Thoracic aorta (tissue), 2 donors: ENCODE results near the gene AOPEP. TPM values are rescaled to one million over a fixed set of nuclear protein-coding genes. Genes with fewer than 3 reads are reported as not detected.

Source experiments
- ATAC-seq: fragments of 150-250 bp; one replicate; pipeline ENCODE4 v1.8.0; 2017; ENCODE audit warnings: low read depth; ENCODE audit not compliant: insufficient number of reproducible peaks, low FRiP score
- DNase-seq: peaks from one replicate; pipeline ENCODE4 v3.0.0-alpha.2; 2020; ENCODE audit warnings: low spot score
- H3K27ac ChIP-seq, 2 donors: fragments of 200-600 bp; sonication (generic); 1 replicate in 1 of 2; 2 replicates in 1 of 2; pipeline ENCODE4 v1.5.1; 2016; ENCODE audit warnings: mild to moderate bottlenecking in 2 of 2, moderate library complexity in 2 of 2
- H3K27me3 ChIP-seq: fragments of 200-600 bp; sonication (generic); replicated peaks from 2 replicates; pipeline ENCODE4 v1.6.0; 2016; ENCODE audit warnings: mild to moderate bottlenecking; ENCODE audit not compliant: insufficient read depth
- H3K36me3 ChIP-seq: fragments of 200-600 bp; sonication (generic); one replicate; pipeline ENCODE4 v1.5.1; 2016
- H3K4me1 ChIP-seq, 2 donors: fragments of 200-600 bp; sonication (generic); 1 replicate in 1 of 2; 2 replicates in 1 of 2; pipeline versions ENCODE4 v1.5.1 to v1.6.0; 2016; ENCODE audit warnings: low read depth in 2 of 2, mild to moderate bottlenecking in 1 of 2; ENCODE audit not compliant: control insufficient read depth in 1 of 2
- H3K4me3 ChIP-seq: fragments of 200-600 bp; sonication (generic); 2 replicates; pipeline ENCODE4 v1.5.1; 2016; ENCODE audit warnings: mild to moderate bottlenecking
- H3K9me3 ChIP-seq: fragments of 200-600 bp; sonication (generic); 2 replicates; pipeline ENCODE4 v1.5.1; 2016
- total RNA-seq, 2 donors: library from RNA; depleted of rRNA; stranded (reverse); fragments of >200 nt; gene quantifications; one replicate each; pipeline versions ENCODE4 v1.1.0 to v1.2.3, GENCODE V29; 2016
- TF ChIP-seq, protein P1 (sequence below): fragments of 200-600 bp; sonication (generic); IDR thresholded peaks from one replicate; pipeline ENCODE4 v1.5.1; 2019; ENCODE audit warnings: antibody characterized with exemption

AOPEP gene
- total RNA-seq, 2 donors from 2014 or later, result 494 to 668 TPM

DNA sequence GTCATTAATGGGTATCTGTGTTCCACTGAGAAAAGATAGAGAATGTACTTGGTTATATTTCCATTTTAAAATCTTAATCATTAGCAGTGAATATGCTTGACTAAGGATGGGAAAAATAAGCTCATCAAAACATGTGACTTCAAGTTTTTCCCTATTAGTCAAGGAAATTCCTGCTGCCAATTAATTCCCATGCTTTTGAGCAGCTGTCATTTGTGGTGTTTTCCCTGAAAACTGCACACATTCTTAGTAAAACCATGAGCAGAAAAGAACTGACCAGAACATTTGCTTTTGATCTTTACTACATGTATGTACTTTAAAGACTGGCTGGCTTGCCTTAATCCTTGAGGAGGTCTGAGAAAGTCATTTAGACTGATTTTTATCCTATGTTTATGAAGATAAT is 75.2 kb downstream of the AOPEP start:
- no peak for DNase-seq
- ATAC-seq, result no peak
- Histone ChIP-seq H3K4me1 (peaks cover 43 to 88% of the 10 kb centered on the region in 2 donors), H3K27ac (peak overlapping the region; percentile 96 to 98), H3K9me3 (no peaks in the 10 kb centered on the region), H3K4me3 (peak overlapping the region; percentile 51), H3K36me3 (no peaks in the 10 kb centered on the region), H3K27me3 (no peaks in the 10 kb centered on the region)
- TF ChIP-seq, protein P1, sequence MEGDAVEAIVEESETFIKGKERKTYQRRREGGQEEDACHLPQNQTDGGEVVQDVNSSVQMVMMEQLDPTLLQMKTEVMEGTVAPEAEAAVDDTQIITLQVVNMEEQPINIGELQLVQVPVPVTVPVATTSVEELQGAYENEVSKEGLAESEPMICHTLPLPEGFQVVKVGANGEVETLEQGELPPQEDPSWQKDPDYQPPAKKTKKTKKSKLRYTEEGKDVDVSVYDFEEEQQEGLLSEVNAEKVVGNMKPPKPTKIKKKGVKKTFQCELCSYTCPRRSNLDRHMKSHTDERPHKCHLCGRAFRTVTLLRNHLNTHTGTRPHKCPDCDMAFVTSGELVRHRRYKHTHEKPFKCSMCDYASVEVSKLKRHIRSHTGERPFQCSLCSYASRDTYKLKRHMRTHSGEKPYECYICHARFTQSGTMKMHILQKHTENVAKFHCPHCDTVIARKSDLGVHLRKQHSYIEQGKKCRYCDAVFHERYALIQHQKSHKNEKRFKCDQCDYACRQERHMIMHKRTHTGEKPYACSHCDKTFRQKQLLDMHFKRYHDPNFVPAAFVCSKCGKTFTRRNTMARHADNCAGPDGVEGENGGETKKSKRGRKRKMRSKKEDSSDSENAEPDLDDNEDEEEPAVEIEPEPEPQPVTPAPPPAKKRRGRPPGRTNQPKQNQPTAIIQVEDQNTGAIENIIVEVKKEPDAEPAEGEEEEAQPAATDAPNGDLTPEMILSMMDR, result no peak

DNA sequence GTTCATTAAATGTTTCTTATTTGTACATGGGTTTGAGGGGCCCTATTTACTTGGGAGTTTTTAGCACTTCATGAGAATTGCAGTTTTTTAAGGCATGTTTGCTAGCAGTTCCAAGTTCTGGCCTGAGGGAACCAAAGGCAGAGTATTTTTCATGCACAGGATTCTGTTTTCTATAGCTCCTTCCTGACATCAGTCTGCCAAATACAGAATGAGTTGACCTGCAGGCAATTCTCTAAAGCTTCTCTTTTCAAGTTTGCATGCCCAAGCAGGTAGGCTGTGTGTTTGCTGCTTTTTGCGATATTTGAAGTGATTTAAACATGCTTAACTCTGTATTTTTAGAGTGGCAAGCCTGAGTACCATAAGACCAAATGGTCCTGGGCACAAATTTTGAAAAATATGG is 75.8 kb downstream of the AOPEP start:
- no peaks in the 10 kb centered on the region for H3K36me3 ChIP-seq
- H3K4me3 ChIP-seq, result peak overlapping the region; percentile 51
- no peak for ATAC-seq
- no peaks in the 10 kb centered on the region for H3K9me3 ChIP-seq
- TF ChIP-seq, protein P1, result no peak
- H3K27me3 ChIP-seq, result no peaks in the 10 kb centered on the region
- peak overlapping the region; percentile 96 to 98 for H3K27ac ChIP-seq
- peaks cover 43 to 92% of the 10 kb centered on the region in 2 donors for H3K4me1 ChIP-seq
- no peak for DNase-seq

DNA sequence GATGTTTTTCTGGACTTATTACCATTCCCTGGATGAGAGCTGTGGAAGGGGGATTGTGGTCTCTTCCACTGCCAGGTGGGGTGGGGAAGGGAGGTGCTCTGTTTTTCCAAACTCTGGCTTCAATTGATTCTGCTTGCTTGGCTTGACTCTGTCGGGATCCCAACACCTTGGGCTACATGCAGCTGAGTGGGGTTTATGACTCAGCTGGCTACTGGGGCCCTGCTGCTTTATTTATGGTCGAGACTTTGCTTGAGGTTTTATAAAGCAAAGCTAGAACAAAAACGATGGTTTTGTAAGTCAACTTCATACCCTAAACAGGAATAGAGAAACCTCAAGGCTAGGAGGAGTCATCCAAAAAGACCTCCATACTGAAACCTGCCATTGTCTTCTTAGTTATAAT is 76.3 kb downstream of the AOPEP start:
- DNase-seq, result no peak
- ATAC-seq, result no peak
- Histone ChIP-seq H3K9me3 (no peaks in the 10 kb centered on the region), H3K4me1 (peaks cover 46 to 97% of the 10 kb centered on the region in 2 donors), H3K36me3 (no peaks in the 10 kb centered on the region), H3K4me3 (peak overlapping the region; percentile 51), H3K27ac (peak overlapping the region; percentile 96 to 98), H3K27me3 (no peaks in the 10 kb centered on the region)
- TF ChIP-seq, protein P1, result no peak

- Histone ChIP-seq H3K27me3 (no peaks in the 10 kb centered on the region), H3K36me3 (no peaks in the 10 kb centered on the region), H3K4me1 (peaks cover 55 to 97% of the 10 kb centered on the region in 2 donors), H3K4me3 (no peak overlapping the region), H3K27ac (peak overlapping the region; percentile 96 to 98), H3K9me3 (no peaks in the 10 kb centered on the region)
- no peak for DNase-seq
- no peak for ATAC-seq
- TF ChIP-seq, protein P1, result no peak
These were observed 77.8 kb downstream of the AOPEP start for GRCh38 chr9:94804316-94804715.

DNA sequence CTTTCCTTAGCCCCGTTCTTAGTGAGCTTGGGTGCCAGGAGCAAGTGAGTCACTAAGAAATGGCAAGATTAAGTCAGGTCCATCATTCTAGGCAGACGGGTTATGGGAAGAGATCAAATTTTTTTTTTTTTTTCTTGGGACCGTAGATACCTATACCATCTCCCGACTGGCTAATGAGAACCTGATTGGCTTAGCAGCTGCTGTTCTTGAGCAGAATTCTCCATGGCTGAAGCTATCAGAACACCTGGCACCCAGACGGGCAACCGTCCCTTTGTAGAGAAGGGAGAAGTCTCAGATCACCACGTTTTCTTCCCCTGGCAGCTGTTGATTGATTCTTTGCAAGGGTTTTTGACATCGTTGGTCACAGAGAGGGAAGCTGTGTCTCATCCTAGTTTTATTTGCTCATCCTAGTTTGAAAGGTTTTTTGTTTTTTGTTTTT is 78.6 kb downstream of the AOPEP start:
- Histone ChIP-seq H3K9me3 (no peaks in the 10 kb centered on the region), H3K36me3 (no peaks in the 10 kb centered on the region), H3K4me3 (peak overlapping the region; percentile 25), H3K27ac (peak overlapping the region; percentile 96 to 98), H3K27me3 (no peaks in the 10 kb centered on the region), H3K4me1 (peaks cover 55 to 92% of the 10 kb centered on the region in 2 donors)
- no peak for DNase-seq
- ATAC-seq, result no peak
- TF ChIP-seq, protein P1, result no peak
